GOT3 (cell line): Measurements from ENCODE around the gene CEP112.
"Not testable (repeated sequence)": the region's sequence is repeated elsewhere in the genome, so short reads cannot be mapped to it uniquely, and the experiment has no call there.

Experiments
- DNase-seq: peaks from one replicate; lab custom pipeline; 2025; ENCODE audit warnings: mixed read lengths; lab: John Stamatoyannopoulos, UW

The CEP112 gene

GRCh38 chr17:65891231-65891735 is 300.6 kb downstream of the CEP112 start:
- DNase-seq = no peak

- no peak for DNase-seq
Measured at GRCh38 chr17:65888649-65889048, 303.3 kb downstream of the CEP112 start.

GRCh38 chr17:65886315-65887245 is 305.4 kb downstream of the CEP112 start:
- no peak for DNase-seq

GRCh38 chr17:65885541-65886312 is 306.2 kb downstream of the CEP112 start:
- DNase-seq = no peak

GRCh38 chr17:65876985-65877384 is 314.9 kb downstream of the CEP112 start:
- no peak for DNase-seq

GRCh38 chr17:65868881-65869280 is 323.1 kb downstream of the CEP112 start:
- no peak for DNase-seq

- no peak for DNase-seq
Measured at GRCh38 chr17:65867014-65867413, 324.9 kb downstream of the CEP112 start.

- no peak for DNase-seq
Measured at GRCh38 chr17:65865715-65866425, 326.1 kb downstream of the CEP112 start.

GRCh38 chr17:65864394-65864793 is 327.5 kb downstream of the CEP112 start:
- no peak for DNase-seq

GRCh38 chr17:65857718-65858117 is 334.2 kb downstream of the CEP112 start:
- DNase-seq = no peak

GRCh38 chr17:65856865-65857264 is 335.1 kb downstream of the CEP112 start:
- DNase-seq = no peak

GRCh38 chr17:65855675-65856074 is 336.3 kb downstream of the CEP112 start:
- no peak for DNase-seq

- DNase-seq = no peak
Measured at GRCh38 chr17:65855245-65855644, 336.7 kb downstream of the CEP112 start.

GRCh38 chr17:65853816-65854215 is 338.1 kb downstream of the CEP112 start:
- DNase-seq = no peak

- no peak for DNase-seq
Measured at GRCh38 chr17:65852911-65853310, 339.0 kb downstream of the CEP112 start.

GRCh38 chr17:65851965-65852736 is 339.8 kb downstream of the CEP112 start:
- no peak for DNase-seq

- no peak for DNase-seq
Measured at GRCh38 chr17:65850486-65850885, 341.4 kb downstream of the CEP112 start.

GRCh38 chr17:65848751-65849150 is 343.2 kb downstream of the CEP112 start:
- no peak for DNase-seq

GRCh38 chr17:65841089-65841488 is 350.8 kb downstream of the CEP112 start:
- no peak for DNase-seq

- DNase-seq = not testable (repeated sequence)
Measured at GRCh38 chr17:65837232-65837631, 354.7 kb downstream of the CEP112 start.

GRCh38 chr17:65833214-65833613 is 358.7 kb downstream of the CEP112 start:
- DNase-seq = no peak
